Parathyroid adenoma (tissue), 2 donors: ENCODE results near the gene ANHX.

Experiments
- H2AFZ ChIP-seq: fragments of 300-600 bp; sonication (generic); one replicate; pipeline ENCODE4 v1.7.0; 2017; ENCODE audit warnings: antibody characterized with exemption, mild to moderate bottlenecking
- H3K27ac ChIP-seq: fragments of 300-600 bp; sonication (generic); one replicate; pipeline ENCODE4 v1.7.0; 2017
- H3K27me3 ChIP-seq: fragments of 300-600 bp; sonication (generic); one replicate; pipeline ENCODE4 v1.7.0; 2017; ENCODE audit warnings: low read length; ENCODE audit not compliant: control insufficient read depth, insufficient read depth
- H3K36me3 ChIP-seq: fragments of 300-600 bp; sonication (generic); one replicate; pipeline ENCODE4 v1.7.0; 2017; ENCODE audit warnings: low read length; ENCODE audit not compliant: control insufficient read depth, insufficient read depth
- H3K4me1 ChIP-seq: fragments of 300-600 bp; sonication (generic); one replicate; pipeline ENCODE4 v1.7.0; 2017; ENCODE audit warnings: control low read depth
- H3K4me2 ChIP-seq: fragments of 300-600 bp; sonication (generic); one replicate; pipeline ENCODE4 v1.7.0; 2017; ENCODE audit warnings: low read length
- H3K4me3 ChIP-seq: fragments of 300-600 bp; sonication (generic); one replicate; pipeline ENCODE4 v1.7.0; 2017; ENCODE audit warnings: low read depth, low read length
- H3K79me2 ChIP-seq: fragments of 300-600 bp; sonication (generic); one replicate; pipeline ENCODE4 v1.7.0; 2017; ENCODE audit warnings: control low read depth
- H3K9ac ChIP-seq: fragments of 300-600 bp; sonication (generic); one replicate; pipeline ENCODE4 v1.7.0; 2017; ENCODE audit warnings: mild to moderate bottlenecking
- H3K9me3 ChIP-seq: fragments of 300-600 bp; sonication (generic); one replicate; pipeline ENCODE4 v1.7.0; 2017; ENCODE audit warnings: low read length; ENCODE audit not compliant: control insufficient read depth
- CTCF ChIP-seq: fragments of 300-600 bp; sonication (generic); IDR thresholded peaks from one replicate; pipeline ENCODE4 v1.7.0; 2017; ENCODE audit warnings: antibody characterized with exemption, mild to moderate bottlenecking
- donor health status: primary hyperparathyroidism.

Gene ANHX

DNA sequence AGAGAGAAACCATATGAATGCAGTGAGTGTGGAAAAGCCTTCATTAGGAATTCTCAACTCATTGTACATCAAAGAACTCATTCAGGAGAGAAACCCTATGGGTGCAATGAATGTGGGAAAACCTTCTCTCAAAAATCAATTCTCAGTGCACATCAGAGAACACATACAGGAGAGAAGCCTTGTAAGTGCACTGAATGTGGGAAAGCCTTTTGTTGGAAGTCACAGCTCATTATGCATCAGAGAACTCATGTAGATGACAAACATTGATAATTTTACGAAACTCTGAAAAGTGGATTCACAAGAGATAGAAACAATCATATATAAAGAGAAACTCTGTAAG, 31.4 kb downstream of the ANHX start:
- peaks cover 54% of the 10 kb centered on the region for H3K36me3 ChIP-seq
- no peak overlapping the region for H2AFZ ChIP-seq
- no peak overlapping the region for H3K4me3 ChIP-seq
- no peak overlapping the region for H3K27ac ChIP-seq
- H3K79me2 ChIP-seq: no peaks in the 10 kb centered on the region
- H3K27me3 ChIP-seq: no peaks in the 10 kb centered on the region
- no peak overlapping the region for H3K9ac ChIP-seq
- H3K9me3 ChIP-seq: peaks cover 54% of the 10 kb centered on the region
- H3K4me1 ChIP-seq: no peaks in the 10 kb centered on the region
- TF ChIP-seq CTCF: no peak
- H3K4me2 ChIP-seq: no peak overlapping the region

DNA sequence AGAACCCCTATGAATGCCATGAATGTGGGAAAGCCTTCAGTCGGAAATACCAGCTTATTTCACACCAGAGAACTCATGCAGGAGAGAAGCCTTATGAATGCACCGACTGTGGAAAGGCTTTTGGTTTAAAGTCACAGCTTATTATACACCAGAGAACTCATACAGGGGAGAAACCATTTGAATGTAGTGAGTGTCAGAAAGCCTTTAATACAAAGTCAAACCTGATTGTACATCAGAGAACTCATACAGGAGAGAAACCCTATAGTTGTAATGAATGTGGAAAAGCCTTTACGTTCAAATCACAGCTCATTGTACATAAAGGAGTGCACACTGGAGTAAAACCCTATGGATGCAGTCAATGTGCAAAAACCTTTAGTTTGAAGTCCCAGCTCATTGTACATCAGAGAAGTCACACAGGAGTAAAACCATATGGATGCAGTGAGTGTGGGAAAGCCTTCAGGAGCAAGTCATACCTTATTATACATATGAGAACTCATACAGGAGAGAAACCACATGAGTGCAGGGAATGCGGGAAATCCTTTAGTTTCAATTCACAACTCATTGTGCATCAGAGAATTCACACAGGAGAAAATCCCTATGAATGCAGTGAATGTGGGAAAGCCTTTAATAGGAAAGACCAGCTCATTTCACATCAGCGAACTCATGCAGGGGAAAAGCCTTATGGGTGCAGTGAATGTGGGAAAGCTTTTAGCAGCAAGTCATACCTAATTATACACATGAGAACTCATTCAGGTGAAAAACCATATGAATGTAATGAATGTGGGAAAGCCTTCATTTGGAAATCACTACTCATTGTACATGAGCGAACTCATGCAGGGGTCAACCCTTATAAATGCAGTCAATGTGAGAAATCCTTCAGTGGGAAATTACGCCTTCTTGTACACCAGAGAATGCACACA, 32.1 kb downstream of the ANHX start:
- TF ChIP-seq CTCF: no peak
- Histone ChIP-seq H3K36me3 (peaks cover 54% of the 10 kb centered on the region), H3K27ac (no peak overlapping the region), H3K4me1 (no peaks in the 10 kb centered on the region), H3K4me2 (no peak overlapping the region), H3K27me3 (no peaks in the 10 kb centered on the region), H3K79me2 (no peaks in the 10 kb centered on the region), H3K9me3 (peaks cover 54% of the 10 kb centered on the region), H3K9ac (no peak overlapping the region), H2AFZ (no peak overlapping the region), H3K4me3 (no peak overlapping the region)

DNA sequence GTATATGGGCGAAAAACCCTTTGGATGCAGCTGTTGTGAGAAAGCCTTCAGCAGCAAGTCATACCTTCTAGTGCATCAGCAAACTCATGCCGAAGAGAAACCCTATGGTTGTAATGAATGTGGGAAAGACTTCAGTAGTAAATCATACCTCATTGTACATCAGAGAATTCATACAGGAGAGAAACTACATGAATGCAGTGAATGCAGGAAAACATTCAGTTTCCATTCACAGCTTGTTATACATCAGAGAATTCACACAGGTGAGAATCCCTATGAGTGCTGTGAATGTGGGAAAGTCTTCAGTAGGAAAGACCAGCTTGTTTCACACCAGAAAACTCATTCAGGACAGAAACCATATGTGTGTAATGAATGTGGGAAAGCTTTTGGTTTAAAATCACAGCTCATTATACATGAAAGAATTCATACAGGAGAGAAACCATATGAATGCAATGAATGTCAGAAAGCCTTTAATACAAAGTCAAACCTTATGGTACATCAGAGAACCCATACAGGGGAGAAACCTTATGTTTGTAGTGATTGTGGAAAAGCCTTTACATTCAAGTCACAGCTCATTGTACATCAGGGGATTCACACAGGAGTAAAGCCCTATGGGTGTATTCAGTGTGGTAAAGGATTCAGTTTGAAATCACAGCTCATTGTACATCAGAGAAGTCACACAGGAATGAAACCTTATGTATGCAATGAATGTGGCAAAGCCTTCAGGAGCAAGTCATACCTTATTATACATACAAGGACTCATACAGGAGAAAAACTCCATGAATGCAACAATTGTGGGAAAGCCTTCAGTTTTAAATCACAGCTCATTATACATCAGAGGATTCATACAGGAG, 33.0 kb downstream of the ANHX start:
- TF ChIP-seq CTCF: no peak
- no peak overlapping the region for H2AFZ ChIP-seq
- H3K27me3 ChIP-seq: no peaks in the 10 kb centered on the region
- H3K36me3 ChIP-seq: peaks cover 54% of the 10 kb centered on the region
- peaks cover 54% of the 10 kb centered on the region for H3K9me3 ChIP-seq
- no peak overlapping the region for H3K4me2 ChIP-seq
- H3K4me3 ChIP-seq: no peak overlapping the region
- H3K79me2 ChIP-seq: no peaks in the 10 kb centered on the region
- no peaks in the 10 kb centered on the region for H3K4me1 ChIP-seq
- H3K27ac ChIP-seq: no peak overlapping the region
- H3K9ac ChIP-seq: no peak overlapping the region

- Histone ChIP-seq H3K36me3 (peaks cover 54% of the 10 kb centered on the region), H3K79me2 (no peaks in the 10 kb centered on the region), H3K27ac (no peak overlapping the region), H3K9me3 (peaks cover 51% of the 10 kb centered on the region), H3K4me3 (no peak overlapping the region), H3K27me3 (no peaks in the 10 kb centered on the region), H2AFZ (no peak overlapping the region), H3K9ac (no peak overlapping the region), H3K4me1 (no peaks in the 10 kb centered on the region), H3K4me2 (no peak overlapping the region)
- no peak for TF ChIP-seq CTCF
Measured at GRCh38 chr12:133201888-133202287, 33.8 kb downstream of the ANHX start.
